HUES64 (cell line): ENCODE data around the gene CTSE.
"Not testable (repeated sequence)": the region's sequence is repeated elsewhere in the genome, so short reads cannot be mapped to it uniquely, and the experiment has no call there.

Experiments used
- H3K27ac ChIP-seq: 2 replicates; pipeline ENCODE4 v1.7.0; 2013; ENCODE audit warnings: low read depth, low read length, inconsistent platforms
- H3K27me3 ChIP-seq: 2 replicates; pipeline ENCODE4 v1.6.1; 2013; ENCODE audit warnings: mild to moderate bottlenecking, low read length; ENCODE audit not compliant: insufficient read depth
- H3K36me3 ChIP-seq: 2 replicates; pipeline ENCODE4 v1.6.1; 2013; ENCODE audit warnings: mild to moderate bottlenecking, low read length; ENCODE audit not compliant: insufficient read depth
- H3K4me1 ChIP-seq: 2 replicates; pipeline ENCODE4 v1.6.1; 2013; ENCODE audit warnings: mild to moderate bottlenecking, low read length, moderate library complexity; ENCODE audit not compliant: insufficient read depth
- H3K4me3 ChIP-seq: 2 replicates; pipeline ENCODE4 v1.5.1; 2013; ENCODE audit warnings: mild to moderate bottlenecking, low read length, moderate library complexity
- H3K9ac ChIP-seq: 2 replicates; pipeline ENCODE4 v1.6.1; 2013; ENCODE audit warnings: mild to moderate bottlenecking, low read depth, low read length
- H3K9me3 ChIP-seq: 2 replicates; pipeline ENCODE4 v1.6.1; 2013; ENCODE audit warnings: low read depth, low read length; ENCODE audit not compliant: insufficient read depth
- WGBS: fragments of 150-250, 120-280 bp; methylation state at CpG from one replicate; pipeline ENCODE4 v1.1.7; 2013; ENCODE audit warnings: missing lambda C conversion rate; 5-methylcytosine and 5-hydroxymethylcytosine counted together

Gene CTSE

DNA sequence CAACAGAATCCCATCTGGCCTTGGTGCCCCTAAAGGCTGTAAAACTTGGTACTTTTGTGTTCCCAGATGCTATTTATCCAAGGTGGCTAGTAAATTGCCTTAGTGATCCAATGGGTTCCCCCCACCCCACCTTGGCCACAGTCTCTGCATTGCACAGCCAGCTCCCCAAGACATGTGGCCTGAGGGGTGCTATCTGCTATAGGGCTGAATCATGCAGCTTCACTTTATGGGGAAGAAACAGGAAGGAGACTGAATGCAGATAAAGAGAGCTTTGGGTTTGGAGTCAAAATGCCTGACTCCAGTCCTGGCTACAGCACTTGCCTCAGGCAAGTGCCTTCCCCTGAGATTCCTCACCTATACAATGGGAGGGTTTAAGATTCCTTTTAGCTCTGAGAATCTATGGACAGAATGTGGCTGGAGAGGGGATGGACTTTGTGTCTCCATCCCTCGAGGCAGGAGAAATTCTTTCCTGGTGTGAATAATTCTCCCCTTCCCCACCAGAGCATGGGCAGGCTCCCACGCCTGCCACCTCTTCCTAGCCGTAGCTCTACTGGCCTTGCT lies 35.7 kb upstream of the CTSE start:
- H3K9me3 ChIP-seq: peaks cover 6% of the 10 kb centered on the region; the same call in 1 of the 2 replicates
- H3K9ac ChIP-seq: no peak overlapping the region
- H3K4me1 ChIP-seq: no peaks in the 10 kb centered on the region
- H3K4me3 ChIP-seq: no peak overlapping the region
- no peaks in the 10 kb centered on the region for H3K27me3 ChIP-seq
- no peak overlapping the region for H3K27ac ChIP-seq
- no peaks in the 10 kb centered on the region for H3K36me3 ChIP-seq
- WGBS: 72% methylated on average over 3 of the region's 3 CpGs

DNA sequence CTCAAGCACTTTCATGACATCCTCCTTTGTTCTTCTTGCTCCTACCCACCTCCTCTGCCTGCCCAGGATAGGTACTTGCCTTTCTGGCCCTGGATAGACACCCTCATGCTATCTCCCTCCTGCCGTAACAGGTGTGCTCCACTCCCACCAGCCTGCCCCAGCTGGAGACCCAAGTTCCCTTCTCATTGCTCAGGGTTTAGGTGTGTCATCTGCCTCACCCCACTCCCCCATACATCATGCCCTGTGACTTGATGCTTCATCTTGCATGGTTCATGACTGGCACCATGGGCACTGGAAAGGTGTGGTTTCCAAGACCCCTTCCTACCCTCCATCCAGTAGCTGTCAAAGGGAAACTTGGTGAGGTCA lies 35.2 kb upstream of the CTSE start:
- peaks cover 6% of the 10 kb centered on the region; the same call in 1 of the 2 replicates for H3K9me3 ChIP-seq
- no peak overlapping the region for H3K4me3 ChIP-seq
- no peaks in the 10 kb centered on the region for H3K27me3 ChIP-seq
- H3K4me1 ChIP-seq: no peaks in the 10 kb centered on the region
- H3K9ac ChIP-seq: no peak overlapping the region
- H3K36me3 ChIP-seq: no peaks in the 10 kb centered on the region
- no peak overlapping the region for H3K27ac ChIP-seq
- WGBS: 83% methylated on average over 1 of the region's 1 CpG

DNA sequence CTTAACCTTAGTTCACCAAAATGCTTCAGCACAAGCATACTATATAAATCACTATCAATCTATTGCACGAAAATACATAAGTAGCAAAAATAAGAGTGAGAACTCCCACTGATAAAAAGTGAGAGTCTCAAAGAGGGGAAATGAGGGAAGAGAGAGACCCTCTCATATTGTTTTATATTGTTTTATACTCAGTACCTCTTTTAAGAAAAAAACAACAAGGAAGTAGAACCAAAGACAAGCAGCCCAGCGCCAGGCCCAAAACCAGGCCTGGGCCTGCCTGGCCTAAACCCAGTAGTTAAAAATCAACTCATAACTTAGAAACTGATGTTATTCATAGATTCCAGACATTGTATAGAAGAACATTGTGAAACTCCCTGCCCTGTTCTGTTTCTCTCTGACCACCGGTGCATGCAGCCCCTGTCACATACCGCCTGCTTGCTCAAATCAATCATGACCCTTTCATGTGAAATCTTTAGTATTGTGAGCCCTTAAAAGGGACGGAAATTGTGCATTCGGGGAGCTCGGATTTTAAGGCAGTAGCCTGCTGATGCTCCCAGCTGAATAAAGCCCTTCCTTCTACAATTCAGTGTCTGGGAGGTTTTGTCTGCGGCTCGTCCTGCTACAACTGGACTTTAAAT lies 34.7 kb upstream of the CTSE start:
- WGBS: 88% methylated on average over 4 of the region's 9 CpGs
- not testable (repeated sequence) for H3K27ac ChIP-seq, H3K9me3 ChIP-seq, H3K36me3 ChIP-seq, H3K4me3 ChIP-seq, H3K27me3 ChIP-seq, H3K9ac ChIP-seq, H3K4me1 ChIP-seq

DNA sequence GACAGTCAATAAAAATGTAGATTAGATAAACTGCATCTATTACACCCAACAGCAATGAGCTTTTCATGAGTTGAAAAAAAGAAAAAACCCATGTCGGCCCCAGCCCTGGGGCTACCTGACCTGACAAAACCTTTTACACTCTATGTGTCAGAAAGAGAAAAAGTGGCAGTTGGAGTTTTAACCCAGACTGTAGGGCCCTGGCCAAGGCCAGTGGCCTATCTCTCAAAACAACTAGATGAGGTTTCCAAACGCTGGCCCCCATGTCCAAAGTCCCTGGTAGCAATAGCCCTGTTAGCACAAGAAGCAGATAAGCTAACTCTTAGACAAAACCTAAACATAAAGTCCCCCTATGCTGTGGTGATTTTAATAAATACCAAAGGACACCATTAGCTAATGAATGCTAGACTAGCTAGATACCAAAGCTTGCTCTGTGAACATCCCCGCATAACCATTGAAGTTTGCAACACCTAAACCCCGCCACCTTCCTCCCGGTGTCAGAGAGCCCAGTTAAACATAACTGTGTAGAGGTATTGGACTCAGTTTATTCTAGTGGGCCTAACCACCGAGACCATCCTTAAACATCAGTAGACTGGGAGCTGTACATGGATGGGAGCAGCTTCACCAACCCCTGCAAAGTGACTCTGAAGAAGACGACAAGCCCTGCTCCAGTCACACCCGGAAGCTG lies 32.1 kb upstream of the CTSE start:
- WGBS: 91% methylated on average over 8 of the region's 8 CpGs
- H3K9ac ChIP-seq, H3K27me3 ChIP-seq, H3K9me3 ChIP-seq, H3K4me1 ChIP-seq, H3K27ac ChIP-seq, H3K4me3 ChIP-seq, H3K36me3 ChIP-seq: not testable (repeated sequence)

DNA sequence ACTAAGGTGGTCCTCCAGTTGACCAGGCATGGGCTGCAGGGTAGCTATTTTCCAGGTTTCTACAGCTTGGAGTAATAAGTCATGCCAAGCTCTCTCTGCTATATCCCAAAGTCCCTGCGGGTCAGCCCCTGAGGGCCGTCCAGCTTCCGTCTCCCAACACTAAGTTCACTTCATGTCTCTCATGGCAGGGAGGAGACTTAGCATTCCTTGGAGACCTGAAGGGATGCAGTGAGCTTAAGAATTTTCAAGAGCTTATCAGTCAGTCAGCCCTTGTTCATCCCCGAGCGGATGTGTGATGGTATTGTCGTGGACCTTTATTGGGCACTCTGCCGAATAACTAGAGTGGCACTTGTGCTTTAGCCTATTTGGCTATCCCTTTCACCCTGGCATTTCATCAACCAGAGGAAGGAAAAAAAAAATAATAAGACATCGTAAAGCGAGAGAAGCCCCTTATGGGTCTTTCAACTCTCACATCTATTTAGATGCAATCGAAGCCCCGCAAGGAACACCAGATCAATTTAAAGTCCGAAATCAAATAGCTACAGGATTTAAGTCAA lies 31.5 kb upstream of the CTSE start:
- not testable (repeated sequence) for H3K36me3 ChIP-seq, H3K27ac ChIP-seq, H3K4me3 ChIP-seq, H3K27me3 ChIP-seq, H3K9me3 ChIP-seq, H3K4me1 ChIP-seq, H3K9ac ChIP-seq
- 98% methylated on average over 11 of the region's 12 CpGs for WGBS

DNA sequence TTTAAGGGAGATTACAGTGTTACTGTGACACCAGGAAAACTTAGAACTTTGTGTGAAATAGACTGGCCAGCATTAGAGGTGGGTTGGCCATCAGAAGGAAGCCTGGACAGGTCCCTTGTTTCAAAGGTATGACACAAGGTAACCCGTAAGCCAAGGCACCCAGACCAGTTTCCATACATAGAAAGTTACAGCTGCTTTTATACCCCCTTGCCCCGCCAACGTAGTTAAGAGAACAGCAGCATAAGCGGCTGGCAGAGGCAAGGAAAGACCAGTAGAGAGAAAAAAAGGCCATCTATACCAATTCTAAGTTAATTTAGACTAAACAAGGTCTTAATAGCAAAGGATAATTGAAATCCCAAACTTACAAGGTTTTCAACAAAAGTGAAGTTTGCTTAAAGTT lies 29.9 kb upstream of the CTSE start:
- 92% methylated on average over 4 of the region's 4 CpGs for WGBS
- H3K4me3 ChIP-seq: not testable (repeated sequence)

DNA sequence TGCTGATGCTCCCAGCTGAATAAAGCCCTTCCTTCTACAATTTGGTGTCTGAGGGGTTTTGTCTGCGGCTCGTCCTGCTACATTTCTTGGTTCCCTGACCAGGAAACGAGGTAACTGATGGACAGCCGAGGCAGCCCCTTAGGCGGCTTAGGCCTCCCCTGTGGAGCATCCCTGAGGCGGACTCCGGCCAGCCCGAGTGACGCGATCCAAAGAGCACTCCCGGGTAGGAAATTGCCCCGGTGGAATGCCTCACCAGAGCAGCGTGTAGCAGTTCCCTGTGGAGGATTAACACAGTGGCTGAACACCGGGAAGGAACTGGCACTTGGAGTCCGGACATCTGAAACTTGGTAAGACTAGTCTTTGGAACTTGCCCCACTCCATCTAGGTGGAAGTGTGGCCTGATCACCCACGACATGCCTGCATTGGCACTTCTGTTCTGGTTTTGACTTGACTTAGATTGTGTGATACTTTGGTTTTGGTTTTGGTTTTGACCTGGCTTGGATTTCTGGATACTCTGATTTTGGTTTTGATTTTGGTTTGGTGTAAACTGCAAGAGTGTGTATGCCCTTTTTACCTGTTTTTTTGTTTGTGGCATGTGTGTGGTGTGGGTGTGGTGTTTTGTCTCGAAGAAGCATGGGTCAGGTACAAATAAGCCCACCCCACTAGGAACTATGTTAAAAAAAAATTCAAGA lies 29.4 kb upstream of the CTSE start, which contains the start of gene RHEX:
Gene RHEX, plus strand, starts transcription at position 255 of the 692 bp plus-strand sequence. CDS start 44,656 bp downstream, outside the sequence.
- not testable (repeated sequence) for H3K9me3 ChIP-seq, H3K4me3 ChIP-seq, H3K4me1 ChIP-seq, H3K36me3 ChIP-seq, H3K27ac ChIP-seq, H3K9ac ChIP-seq, H3K27me3 ChIP-seq
- WGBS: 89% methylated on average over 16 of the region's 17 CpGs

More for the DNA sequence above, 29.9 kb upstream of the CTSE start:
- H3K27ac ChIP-seq, H3K4me1 ChIP-seq, H3K36me3 ChIP-seq, H3K9me3 ChIP-seq, H3K9ac ChIP-seq, H3K27me3 ChIP-seq: not testable (repeated sequence)

DNA sequence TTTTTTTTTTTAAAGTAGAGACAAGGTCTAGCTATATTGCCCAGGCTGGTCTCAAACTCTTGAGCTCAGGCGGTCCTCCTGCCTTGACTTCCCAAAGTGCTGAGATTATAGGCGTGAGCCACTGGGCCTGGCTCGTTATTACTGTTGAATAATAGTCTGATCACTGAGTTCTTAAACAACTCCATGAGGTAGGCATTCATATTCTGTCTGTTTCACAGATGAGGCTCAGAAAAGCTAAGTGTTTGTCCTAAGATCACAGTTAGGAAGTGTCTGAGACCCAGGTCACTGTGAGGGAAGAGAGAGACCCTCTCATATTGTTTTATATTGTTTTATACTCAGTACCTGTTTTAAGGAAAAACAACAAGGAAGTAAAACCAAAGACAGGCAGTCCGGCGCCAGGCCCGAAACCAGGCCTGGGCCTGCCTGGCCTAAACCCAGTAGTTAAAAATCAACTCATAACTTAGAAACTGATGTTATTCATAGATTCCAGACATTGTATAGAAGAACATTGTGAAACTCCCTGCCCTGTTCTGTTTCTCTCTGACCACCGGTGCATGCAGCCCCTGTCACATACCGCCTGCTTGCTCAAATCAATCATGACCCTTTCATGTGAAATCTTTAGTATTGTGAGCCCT lies 28.7 kb upstream of the CTSE start:
- not testable (repeated sequence) for H3K27ac ChIP-seq, H3K9me3 ChIP-seq, H3K4me3 ChIP-seq, H3K36me3 ChIP-seq, H3K9ac ChIP-seq, H3K27me3 ChIP-seq, H3K4me1 ChIP-seq
- WGBS: 94% methylated on average over 3 of the region's 8 CpGs

DNA sequence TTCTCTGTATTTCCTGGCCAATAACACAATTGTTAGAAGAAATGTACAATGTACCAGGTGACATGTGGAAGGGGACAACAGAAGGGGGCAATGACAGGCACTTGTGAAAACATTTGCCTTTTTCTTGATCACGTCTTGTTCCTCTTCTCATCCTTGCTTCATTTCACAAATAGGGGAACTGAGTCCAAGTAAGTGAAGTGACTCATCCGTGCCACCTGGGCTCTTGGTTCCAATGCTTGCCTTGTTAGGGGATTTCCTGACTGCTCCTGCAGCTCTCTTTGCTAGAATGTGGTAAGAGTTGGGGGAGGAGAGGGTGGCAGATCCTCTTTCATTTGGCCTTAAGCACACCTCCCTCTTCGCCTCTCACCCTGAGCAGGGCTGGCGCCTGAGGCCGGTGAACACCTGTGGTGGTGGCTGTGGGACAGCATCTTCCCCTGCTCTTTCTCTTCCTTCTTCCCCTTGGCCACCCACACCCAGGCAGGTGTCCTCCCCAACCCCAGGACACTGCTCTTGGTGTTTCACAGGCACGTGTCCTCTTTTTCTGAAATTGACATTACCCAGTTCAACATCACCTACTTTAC lies 27.1 kb upstream of the CTSE start:
- H3K27ac ChIP-seq: no peak overlapping the region
- 0 out of 2 replicates have a peak, but pooled peaks cover 3% of the 10 kb centered on the region for H3K4me1 ChIP-seq
- H3K4me3 ChIP-seq: no peak overlapping the region
- H3K9ac ChIP-seq: no peak overlapping the region
- no peaks in the 10 kb centered on the region for H3K27me3 ChIP-seq
- 94% methylated on average over 6 of the region's 6 CpGs for WGBS
- H3K9me3 ChIP-seq: peaks cover 10% of the 10 kb centered on the region; the same call in 1 of the 2 replicates
- H3K36me3 ChIP-seq: no peaks in the 10 kb centered on the region

DNA sequence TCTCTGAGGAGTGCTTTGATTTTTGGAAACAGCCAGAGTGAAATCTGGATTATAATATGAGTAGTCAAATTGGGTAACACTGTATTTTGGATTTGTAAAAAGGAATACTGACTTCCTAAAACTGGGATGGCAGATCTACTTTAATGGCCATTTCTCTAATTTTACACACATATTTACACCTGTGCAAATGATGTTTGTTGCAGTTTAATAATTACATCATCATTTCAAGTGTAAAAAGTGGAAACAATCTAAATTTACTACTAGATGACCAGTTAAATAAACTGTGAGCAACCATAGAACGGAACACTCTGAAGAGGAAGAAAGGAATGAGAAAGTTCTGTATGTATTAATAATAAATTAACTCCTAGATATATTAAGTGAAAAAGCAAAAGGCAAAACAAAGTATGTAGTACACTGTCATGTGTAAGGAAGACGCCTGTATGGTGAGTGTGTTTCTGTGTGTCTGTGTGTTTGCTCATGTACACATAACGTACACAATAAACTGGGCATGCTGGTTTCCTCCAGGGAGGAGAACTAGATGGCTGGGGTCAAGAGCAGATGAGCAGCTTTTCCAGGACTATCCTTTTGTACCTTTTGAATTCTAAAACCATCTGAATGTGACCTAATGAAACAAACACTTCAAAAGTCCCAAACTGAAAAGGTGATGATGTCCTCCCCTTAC lies 26.4 kb upstream of the CTSE start:
- H3K27me3 ChIP-seq: no peaks in the 10 kb centered on the region
- H3K9me3 ChIP-seq: peaks cover 10% of the 10 kb centered on the region; the same call in 1 of the 2 replicates
- H3K9ac ChIP-seq: no peak overlapping the region
- 0 out of 2 replicates have a peak, but pooled peaks cover 6% of the 10 kb centered on the region for H3K4me1 ChIP-seq
- no peak overlapping the region for H3K4me3 ChIP-seq
- WGBS: 100% methylated on average over 2 of the region's 3 CpGs
- no peak overlapping the region for H3K27ac ChIP-seq
- H3K36me3 ChIP-seq: no peaks in the 10 kb centered on the region
